Non-pigmented ciliary epithelial cell (primary cell): ENCODE data around the gene ASIC2.

Experiments
- DNase-seq: peaks from one replicate; pipeline ENCODE4 v3.0.0-alpha.2; 2010; ENCODE audit warnings: low read depth

ASIC2 gene

GRCh38 chr17:33287096-33287725 is 5.9 kb downstream of the ASIC2 start:
- no peak for DNase-seq

- DNase-seq = no peak
Measured at GRCh38 chr17:33285413-33285812, 7.7 kb downstream of the ASIC2 start.

DNA sequence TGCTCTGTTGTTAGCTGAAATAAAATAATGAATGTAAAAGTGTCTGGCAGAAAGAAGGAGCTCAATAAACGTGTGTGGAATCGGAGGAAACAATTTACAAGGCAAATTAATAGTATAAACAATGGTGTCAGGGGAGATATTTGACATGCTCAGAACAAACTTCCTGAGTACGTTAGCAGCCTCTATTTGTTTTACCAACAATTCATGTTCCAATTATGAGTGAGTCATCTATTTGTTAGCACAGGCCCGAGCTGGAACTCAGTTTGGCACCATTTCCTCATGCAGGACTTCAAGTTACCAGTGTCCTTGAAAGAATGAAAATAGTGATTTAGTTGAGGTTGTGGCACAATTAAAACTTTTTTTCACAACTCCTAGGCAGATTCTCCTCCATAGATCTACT is 9.1 kb downstream of the ASIC2 start:
- DNase-seq = peak; percentile 34

GRCh38 chr17:33280162-33280943 is 12.7 kb downstream of the ASIC2 start:
- no peak for DNase-seq

- DNase-seq = peak; percentile 4
Measured at GRCh38 chr17:33277436-33278100, 15.5 kb downstream of the ASIC2 start.

GRCh38 chr17:33273743-33274410 is 19.2 kb downstream of the ASIC2 start:
- no peak for DNase-seq

- no peak for DNase-seq
Measured at GRCh38 chr17:33273271-33273670, 19.8 kb downstream of the ASIC2 start.

DNA sequence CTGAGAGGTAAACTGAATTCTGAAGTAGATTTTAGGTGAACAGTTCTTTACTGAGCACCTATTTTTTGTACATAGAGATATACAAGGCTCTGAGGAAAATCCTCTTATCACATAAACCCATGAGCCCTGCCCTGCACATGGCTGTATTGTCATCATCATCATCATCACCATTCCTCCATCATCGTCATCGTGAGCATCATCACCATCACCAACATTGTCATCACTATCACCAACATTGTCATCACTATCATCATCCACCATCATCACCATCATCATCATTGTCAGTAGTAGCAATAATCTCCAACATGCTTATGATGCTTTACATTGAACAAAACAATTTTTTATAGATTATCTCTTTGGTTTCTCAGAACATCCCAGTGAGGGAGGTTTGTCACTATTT is 20.7 kb downstream of the ASIC2 start:
- DNase-seq = no peak

- DNase-seq = no peak
Measured at GRCh38 chr17:33269337-33270060, 23.6 kb downstream of the ASIC2 start.

DNA sequence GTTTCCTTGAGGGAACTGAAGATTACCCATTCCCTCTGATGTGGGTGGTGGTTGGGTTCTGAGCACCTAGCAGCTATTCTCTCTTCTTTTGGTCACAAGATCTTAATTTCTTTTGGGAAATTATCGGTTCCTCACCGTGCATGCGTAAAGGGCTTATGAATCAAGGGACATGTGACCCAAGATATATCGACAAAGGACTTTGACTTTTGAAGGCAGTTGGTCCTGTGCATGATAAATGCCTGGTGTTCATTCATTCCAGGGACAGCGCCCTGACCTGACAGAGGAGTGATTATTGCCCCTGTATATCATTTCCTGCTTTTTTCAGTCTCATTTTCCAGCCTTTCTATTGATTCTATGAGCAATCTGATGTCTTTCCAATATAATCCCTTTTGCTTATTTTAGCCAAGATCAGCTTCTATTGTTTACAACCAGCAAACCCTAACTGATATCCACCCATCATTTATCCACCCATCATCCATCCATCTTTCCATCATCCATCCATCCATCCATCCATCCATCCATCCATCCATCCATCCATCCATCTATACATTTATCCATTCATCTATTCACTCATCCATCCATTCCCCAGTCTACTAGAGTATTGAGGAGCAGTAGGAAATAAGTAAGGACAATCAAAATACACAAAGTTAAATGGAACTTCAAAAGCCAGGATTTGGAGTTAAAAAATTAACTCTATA is 25.1 kb downstream of the ASIC2 start:
- no peak for DNase-seq

DNA sequence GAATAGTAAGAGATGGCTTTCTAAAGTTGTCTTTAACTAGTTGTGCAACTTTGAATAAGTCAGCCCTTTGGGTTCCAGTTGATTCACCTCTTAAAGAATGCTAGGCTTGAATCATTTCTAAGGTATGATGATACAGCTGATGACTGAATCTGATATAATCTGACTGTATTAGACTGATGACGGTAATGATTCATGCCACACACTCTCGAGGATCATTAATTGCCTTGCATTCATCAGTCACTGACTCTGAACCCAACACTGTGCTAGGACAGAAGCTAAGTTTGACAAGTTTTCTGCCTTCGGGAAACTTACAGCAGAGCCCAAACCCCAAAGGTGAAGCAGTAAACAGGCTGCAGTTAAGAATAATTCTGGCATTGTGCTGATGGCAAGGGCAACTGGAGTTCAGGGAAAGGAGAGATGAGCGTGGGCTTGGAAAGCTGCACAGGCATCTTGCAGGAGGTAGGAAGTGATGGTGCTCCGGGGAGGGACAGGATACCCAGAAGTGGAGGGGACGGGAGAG is 25.8 kb downstream of the ASIC2 start:
- peak; percentile 73 for DNase-seq

DNA sequence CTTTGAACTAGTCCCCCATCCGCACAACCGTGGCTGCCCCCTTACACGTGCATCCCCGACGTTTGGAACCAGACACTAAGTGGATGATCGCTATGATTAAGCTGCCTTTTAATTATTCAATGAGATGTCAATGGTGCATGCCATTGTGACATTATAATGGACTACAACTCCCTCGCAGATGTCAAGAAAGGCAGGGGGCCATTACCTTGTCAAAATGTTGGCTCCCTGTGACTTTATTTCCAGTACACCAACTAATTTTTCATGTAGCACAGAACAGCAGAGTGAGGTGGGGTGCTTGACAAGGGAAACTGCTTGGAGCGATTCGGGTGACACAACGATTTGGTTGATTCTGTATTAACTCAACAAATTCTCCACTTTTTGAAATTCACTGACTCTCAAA is 26.5 kb downstream of the ASIC2 start:
- DNase-seq = no peak

DNA sequence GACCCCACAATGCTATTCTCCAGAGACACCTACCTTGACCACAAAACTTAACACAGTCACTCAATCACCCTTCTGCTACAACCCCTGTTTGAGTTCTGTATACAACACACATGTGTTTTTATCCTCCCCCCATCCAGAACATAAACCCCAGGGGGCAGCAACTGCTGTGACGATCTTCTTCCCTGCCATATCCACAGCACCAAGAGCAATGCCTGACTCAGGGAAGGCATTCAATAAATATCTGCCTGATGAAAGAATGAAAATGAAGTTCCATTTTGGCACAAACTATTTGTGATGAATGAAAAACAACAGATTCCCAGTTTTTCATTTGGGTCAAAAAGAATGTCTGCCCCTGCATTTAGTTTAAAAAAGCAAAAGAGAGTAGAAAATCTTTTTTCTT is 27.0 kb downstream of the ASIC2 start:
- DNase-seq = no peak

DNA sequence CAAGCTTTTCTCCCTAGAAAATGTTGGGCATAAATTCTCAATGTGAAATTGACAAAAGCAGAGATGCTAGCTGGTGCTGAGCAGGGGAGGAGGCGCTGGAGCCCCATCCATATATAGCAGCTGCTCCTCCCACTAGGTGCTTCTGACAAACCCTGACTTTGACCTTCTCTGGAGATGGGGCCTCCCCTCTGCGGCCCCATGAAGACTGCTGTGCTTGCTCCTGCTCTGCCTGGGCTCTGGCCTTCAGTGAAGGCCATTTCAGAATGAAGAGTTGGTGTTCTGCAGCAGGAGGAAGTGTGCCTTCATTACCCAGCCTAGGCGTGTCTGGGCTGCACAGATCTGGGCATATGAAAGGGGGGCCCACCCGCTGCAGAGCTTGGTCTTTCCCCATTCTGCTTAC is 29.7 kb downstream of the ASIC2 start:
- no peak for DNase-seq

DNA sequence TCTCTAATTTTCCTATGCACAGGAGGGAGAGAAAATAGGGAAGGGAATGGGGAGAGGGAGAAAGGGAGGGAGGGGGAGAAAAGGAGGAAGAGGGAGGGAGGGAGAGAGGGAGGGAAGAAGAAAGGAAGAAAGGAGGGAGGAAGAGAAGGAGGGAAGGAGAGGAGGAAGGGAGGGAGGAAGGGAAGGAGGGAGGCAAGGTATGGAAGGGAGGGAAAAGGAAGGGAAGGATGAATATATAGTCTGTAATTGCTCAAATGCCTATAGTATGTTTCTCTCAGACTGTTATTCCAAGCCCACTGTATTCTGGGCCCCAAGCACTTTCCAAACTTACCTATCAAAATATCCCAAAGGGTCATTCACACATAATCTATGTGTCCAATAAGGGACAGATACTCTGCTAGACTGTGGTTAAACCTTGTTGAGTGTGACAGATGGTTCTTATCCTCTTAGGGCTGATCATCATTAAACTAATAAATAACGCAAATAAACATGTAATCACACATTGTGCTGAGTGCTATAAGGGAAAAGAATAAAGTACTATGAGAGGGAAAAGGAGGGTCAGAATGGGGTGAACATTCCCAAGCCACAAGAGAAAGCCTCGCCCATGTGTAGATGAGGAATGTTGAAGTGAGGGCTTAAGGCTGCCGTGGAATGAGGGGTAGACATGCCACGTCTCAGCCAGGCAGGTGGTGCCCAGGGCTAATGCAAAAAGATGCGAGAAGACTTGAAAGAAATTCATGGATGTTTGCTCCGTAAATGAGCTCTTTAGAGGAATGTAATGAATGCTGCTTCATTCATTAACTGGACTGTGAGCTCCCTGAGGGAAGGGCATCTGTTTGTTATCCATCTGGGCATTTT is 30.6 kb downstream of the ASIC2 start:
- no peak for DNase-seq

- no peak for DNase-seq
Measured at GRCh38 chr17:33261820-33262219, 31.3 kb downstream of the ASIC2 start.

- no peak for DNase-seq
Measured at GRCh38 chr17:33260638-33261037, 32.5 kb downstream of the ASIC2 start.

GRCh38 chr17:33258296-33258695 is 34.8 kb downstream of the ASIC2 start:
- no peak for DNase-seq

DNA sequence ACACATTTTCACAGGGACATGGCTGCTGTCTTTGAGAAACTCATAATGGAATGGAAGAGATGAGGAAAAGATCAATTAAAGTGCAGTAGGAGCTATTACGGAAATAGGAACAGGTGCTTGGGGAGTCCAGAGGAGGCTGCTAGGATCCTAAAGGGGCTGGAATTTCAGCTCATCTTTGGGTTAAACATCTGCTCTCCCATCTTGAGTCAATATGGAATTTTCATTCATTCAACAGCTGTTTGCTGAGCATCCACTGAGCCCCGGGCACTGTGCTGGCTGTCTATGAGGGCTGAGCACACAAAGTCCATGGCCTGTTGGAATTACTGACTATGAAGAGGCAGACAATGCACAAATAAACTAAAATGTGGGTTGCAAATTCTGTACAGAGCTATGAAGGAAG is 47.9 kb downstream of the ASIC2 start:
- no peak for DNase-seq

GRCh38 chr17:33243732-33244131 is 49.4 kb downstream of the ASIC2 start:
- no peak for DNase-seq
